GM12891 (cell line): ENCODE results near the gene MSANTD2.

Experiments used
- DNase-seq: peaks from one replicate; pipeline ENCODE4 v3.0.0; 2011; ENCODE audit warnings: low spot score; ENCODE audit not compliant: insufficient read length
- FAIRE-seq: peaks from 2 replicates; lab custom pipeline; 2011; peaks lifted over from hg19 to GRCh38; lab: Jason Lieb, UNC
- PAX5 ChIP-seq: IDR thresholded peaks from 2 replicates; pipeline ENCODE4 v1.6.1; 2011; ENCODE audit warnings: low read length, moderate library complexity, mild to moderate bottlenecking; ENCODE audit not compliant: insufficient read depth, severe bottlenecking
- POLR2A ChIP-seq: IDR thresholded peaks from 2 replicates; pipeline ENCODE4 v1.6.1; 2011; ENCODE audit warnings: low read depth, low read length, control low read depth
- POLR2AphosphoS5 ChIP-seq: IDR thresholded peaks from 2 replicates; pipeline ENCODE4 v1.6.1; 2011; ENCODE audit warnings: low read depth, low read length, control low read depth
- POU2F2 ChIP-seq: IDR thresholded peaks from 2 replicates; pipeline ENCODE4 v1.6.1; 2011; ENCODE audit warnings: low read depth, mild to moderate bottlenecking, control low read depth, low read length, moderate library complexity
- SPI1 ChIP-seq: IDR thresholded peaks from 2 replicates; pipeline ENCODE4 v1.6.1; 2011; ENCODE audit warnings: low read depth, low read length, control low read depth
- TAF1 ChIP-seq: IDR thresholded peaks from 2 replicates; pipeline ENCODE4 v1.6.1; 2011; ENCODE audit warnings: low read depth, low read length, control low read depth

MSANTD2 gene

DNA sequence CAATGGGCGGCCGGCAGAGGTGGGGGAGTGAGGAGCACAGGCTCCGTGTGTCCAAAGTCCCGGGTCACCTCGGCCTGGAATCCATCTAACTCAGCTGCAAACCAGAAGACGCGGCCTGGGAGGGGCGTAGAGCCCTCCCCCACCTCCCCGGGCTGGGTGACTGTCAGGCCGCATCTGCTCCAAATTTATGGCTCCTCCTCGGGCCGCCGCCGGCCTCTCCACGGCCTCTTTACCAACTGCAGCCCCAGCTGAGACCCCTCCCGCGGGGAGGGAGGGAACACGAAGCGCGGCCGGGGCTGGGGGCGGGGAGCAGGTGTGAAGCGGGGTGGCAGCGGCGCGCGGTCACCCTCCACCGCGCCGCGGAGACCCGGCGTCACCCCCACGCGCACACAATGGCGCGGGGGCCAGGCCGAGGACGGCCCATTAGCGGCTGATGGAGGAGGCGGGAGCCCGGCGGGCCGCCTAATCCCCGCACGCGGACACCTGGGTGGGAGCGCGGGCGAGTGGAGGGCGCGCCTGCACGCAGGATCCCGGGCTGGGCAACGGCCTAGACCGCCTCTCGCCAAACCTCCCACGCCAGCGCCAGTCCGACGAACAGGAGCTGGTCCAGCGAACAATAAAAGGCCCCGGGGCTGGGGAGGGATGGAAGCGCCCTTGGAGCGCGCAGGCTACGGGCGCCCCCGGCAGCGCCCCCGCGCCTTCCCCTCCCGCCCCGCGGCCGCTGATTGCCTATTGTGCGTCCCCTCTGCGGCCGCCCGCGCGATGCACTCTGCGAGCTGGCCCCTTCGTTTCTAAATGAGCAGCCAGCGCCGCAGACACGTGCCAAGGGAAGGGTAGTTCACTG is 39.1 kb upstream of the MSANTD2 start:
- FAIRE-seq, result no peak
- TF ChIP-seq POU2F2 (no peak), POLR2AphosphoS5 (no peak), SPI1 (no peak), POLR2A (no peak), TAF1 (no peak), PAX5 (no peak)
- DNase-seq, result no peak

DNA sequence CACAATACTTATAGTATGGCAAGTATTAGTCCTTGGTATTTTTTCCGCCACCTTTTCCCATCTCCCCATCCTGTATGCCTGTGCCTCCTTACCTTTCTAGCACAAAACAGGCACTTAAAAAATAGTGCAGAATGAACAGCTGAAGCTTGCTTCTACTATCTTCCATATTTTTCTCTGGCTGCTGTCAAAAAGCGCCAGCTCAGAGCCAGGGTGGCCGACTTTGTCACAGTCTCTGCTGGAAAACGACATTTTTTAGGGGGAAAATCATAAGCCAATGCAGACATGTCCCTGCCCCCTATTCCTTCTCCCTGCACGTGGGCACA is 38.6 kb upstream of the MSANTD2 start:
- TF ChIP-seq POLR2A (no peak), PAX5 (no peak), POLR2AphosphoS5 (no peak), SPI1 (no peak), POU2F2 (no peak), TAF1 (no peak)
- DNase-seq (no peak), FAIRE-seq (no peak)

- TF ChIP-seq POLR2AphosphoS5, result no peak
- TF ChIP-seq PAX5, result no peak
- no peak for TF ChIP-seq POLR2A
- no peak for TF ChIP-seq TAF1
- no peak for TF ChIP-seq SPI1
- TF ChIP-seq POU2F2, result no peak
- no peak for FAIRE-seq
- no peak for DNase-seq
Observed at GRCh38 chr11:124837491-124837856, 37.3 kb upstream of the MSANTD2 start.

DNA sequence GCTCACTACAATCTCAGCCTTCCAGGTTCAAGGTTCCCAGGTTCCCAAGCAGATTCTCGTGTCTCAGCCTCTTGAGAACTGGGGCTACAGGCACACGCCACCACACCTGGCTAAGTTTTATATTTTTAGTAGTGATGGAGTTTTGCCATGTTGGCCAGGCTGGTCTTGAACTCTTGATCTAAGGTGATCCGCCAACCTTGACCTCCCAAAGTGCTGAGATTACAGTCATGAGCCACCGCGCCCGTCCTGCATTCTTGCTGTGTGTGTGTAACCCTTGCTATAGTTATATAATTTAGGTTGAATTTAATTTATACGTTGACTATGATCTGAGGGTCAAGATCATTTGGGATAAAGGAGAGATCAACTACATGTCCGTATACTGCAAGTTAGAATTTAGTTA is 35.7 kb upstream of the MSANTD2 start:
- no peak for TF ChIP-seq SPI1
- no peak for TF ChIP-seq POU2F2
- FAIRE-seq (no peak), DNase-seq (no peak)

DNA sequence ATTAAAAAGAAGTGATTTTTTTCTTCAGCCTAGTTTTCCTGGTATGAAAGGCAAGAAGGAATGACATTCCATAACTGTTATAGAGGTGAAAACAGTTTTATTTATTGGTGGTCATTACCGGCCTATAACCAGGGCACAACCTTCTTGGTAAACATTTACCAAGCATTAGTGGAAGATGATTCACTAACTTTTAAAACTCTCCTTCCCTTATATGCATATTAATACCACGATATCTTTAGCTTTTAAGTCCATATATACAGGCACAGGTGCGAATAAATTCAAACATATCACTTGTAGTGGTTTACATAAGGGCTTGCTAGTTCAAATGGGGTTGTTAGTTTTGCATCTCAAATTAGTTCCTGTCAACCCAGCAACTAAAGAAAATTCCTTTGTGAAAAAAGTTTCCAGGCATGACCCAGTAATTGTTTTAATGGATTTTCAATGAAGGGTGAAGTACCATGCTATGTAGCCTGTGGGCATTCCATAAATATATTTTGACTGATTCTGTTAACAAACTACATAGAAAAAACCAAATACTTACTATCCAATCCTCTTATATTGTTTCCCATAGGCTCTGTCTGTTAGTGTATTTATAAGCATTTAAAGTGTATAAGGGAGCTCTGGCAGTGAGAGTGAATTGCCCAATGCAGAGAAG is 34.4 kb upstream of the MSANTD2 start:
- TF ChIP-seq PAX5, result no peak
- no peak for TF ChIP-seq POLR2A
- TF ChIP-seq POU2F2, result no peak
- TF ChIP-seq SPI1, result no peak
- TF ChIP-seq POLR2AphosphoS5, result no peak
- no peak for TF ChIP-seq TAF1
- FAIRE-seq (no peak), DNase-seq (no peak)

- DNase-seq, result no peak
- FAIRE-seq, result no peak
- TF ChIP-seq POLR2A (no peak), SPI1 (no peak), TAF1 (no peak), POLR2AphosphoS5 (no peak), POU2F2 (no peak), PAX5 (no peak)
Observed at GRCh38 chr11:124832571-124832970, 32.4 kb upstream of the MSANTD2 start.

DNA sequence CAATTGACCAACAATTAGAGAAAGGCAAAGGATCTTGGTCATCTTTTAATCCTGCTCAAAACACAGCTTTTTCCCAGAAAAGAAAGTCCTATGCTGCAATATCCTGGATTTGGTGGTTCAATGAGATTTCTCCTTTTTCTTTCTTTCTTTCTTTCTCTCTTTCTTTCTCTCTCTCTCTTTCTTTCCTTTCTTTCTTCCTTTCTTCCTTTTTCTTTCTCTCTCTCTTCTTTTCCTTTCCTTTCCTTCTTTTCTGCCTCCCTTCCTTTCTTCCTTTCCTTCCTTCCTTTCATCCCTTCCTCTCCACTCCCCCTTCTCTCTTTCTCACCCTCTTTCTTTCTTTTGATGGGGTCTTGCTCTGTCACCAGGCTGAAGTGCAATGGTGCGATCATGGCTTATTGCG is 31.7 kb upstream of the MSANTD2 start:
- no peak for TF ChIP-seq POU2F2
- TF ChIP-seq TAF1, result no peak
- TF ChIP-seq SPI1, result no peak
- no peak for TF ChIP-seq PAX5
- DNase-seq (no peak), FAIRE-seq (no peak)

- TF ChIP-seq POLR2AphosphoS5 (no peak), POU2F2 (no peak), SPI1 (no peak), POLR2A (no peak), PAX5 (no peak), TAF1 (no peak)
- no peak for FAIRE-seq
Observed at GRCh38 chr11:124830749-124831148, 30.5 kb upstream of the MSANTD2 start.

GRCh38 chr11:124829986-124830385 is 29.8 kb upstream of the MSANTD2 start:
- no peak for DNase-seq

More at GRCh38 chr11:124830749-124831148, 30.5 kb upstream of the MSANTD2 start:
- no peak for DNase-seq

DNA sequence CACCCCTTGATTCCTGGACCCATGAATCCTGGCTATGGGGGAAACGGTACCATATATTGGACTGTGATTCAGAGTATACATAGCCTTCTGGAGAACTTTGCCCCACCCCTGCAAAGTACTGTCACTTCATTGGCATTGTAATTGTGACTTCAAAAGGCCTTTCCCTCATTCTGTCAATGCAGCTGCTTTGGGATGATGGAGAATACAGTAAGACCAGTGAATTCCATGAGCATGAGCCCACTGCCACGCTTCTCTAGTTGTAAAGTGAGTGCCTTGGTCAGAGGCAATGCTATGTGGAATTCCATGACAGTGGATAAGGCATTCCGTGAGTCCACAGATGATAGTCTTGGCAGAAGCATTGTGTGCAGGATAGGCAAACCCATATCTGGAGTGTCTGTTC is 25.7 kb upstream of the MSANTD2 start:
- FAIRE-seq, result no peak
- DNase-seq, result no peak
- no peak for TF ChIP-seq SPI1
- TF ChIP-seq TAF1, result no peak
- no peak for TF ChIP-seq PAX5

More at GRCh38 chr11:124829986-124830385, 29.8 kb upstream of the MSANTD2 start:
- no peak for FAIRE-seq
- no peak for TF ChIP-seq SPI1
- TF ChIP-seq TAF1, result no peak
- TF ChIP-seq POLR2AphosphoS5, result no peak
- no peak for TF ChIP-seq PAX5
